Loucy (cell line): Measurements from ENCODE around the gene FCN2.

ENCODE experiments used
- EZH2phosphoT487 ChIP-seq: fragments of 200-600 bp; IDR thresholded peaks from 2 replicates; pipeline ENCODE4 v1.6.1; 2018; ENCODE audit warnings: antibody characterized with exemption, mild to moderate bottlenecking, moderate library complexity, borderline replicate concordance
- TF ChIP-seq, protein P1 (sequence below): fragments of 200-600 bp; sonication (generic); conservative IDR thresholded peaks from 2 replicates; pipeline ENCODE4 v1.5.1; 2014; ENCODE audit warnings: mild to moderate bottlenecking, antibody characterized with exemption, low read length

DNA sequence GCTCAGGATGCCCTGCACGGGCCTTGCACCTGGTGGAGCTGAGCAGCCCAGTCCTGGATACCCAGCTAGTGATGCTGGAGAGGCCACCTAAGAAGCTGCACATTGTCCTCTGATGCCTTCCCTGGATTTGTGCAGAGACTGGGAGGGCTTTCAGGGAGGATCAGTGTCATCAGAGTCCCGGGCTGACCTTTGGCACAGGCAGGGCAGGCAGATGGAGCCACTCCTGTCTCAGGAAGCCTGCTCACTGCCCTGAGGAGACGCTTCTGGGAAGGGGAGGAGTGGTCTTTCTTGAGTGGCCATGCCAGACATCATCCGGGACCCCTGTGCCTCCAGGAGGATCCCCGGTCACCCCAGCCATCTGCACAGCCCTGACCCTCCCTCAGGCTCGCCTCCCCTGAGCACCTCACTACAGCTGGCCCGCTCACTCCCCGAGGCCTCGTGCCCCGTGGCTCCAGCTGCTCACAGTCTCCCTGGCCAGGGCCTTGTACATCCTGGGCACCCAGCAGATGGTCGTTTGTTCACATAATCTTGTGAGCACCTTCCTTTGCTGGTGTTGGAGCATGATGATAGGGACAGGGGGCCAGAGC lies 47.2 kb upstream of the FCN2 start:
- no peak for TF ChIP-seq EZH2phosphoT487
- TF ChIP-seq, protein P1, sequence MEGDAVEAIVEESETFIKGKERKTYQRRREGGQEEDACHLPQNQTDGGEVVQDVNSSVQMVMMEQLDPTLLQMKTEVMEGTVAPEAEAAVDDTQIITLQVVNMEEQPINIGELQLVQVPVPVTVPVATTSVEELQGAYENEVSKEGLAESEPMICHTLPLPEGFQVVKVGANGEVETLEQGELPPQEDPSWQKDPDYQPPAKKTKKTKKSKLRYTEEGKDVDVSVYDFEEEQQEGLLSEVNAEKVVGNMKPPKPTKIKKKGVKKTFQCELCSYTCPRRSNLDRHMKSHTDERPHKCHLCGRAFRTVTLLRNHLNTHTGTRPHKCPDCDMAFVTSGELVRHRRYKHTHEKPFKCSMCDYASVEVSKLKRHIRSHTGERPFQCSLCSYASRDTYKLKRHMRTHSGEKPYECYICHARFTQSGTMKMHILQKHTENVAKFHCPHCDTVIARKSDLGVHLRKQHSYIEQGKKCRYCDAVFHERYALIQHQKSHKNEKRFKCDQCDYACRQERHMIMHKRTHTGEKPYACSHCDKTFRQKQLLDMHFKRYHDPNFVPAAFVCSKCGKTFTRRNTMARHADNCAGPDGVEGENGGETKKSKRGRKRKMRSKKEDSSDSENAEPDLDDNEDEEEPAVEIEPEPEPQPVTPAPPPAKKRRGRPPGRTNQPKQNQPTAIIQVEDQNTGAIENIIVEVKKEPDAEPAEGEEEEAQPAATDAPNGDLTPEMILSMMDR: no peak
